Kidney glomerular epithelial cell (primary cell): ENCODE data around the gene STK24.
"Not testable (repeated sequence)": the region's sequence is repeated elsewhere in the genome, so short reads cannot be mapped to it uniquely, and the experiment has no call there.

Experiments used
- DNase-seq: peaks from one replicate; lab custom pipeline; 2025; lab: John Stamatoyannopoulos, UW

STK24 gene

GRCh38 chr13:98434060-98434459 lies 142.8 kb downstream of the STK24 start:
- DNase-seq = no peak

GRCh38 chr13:98433654-98434053 lies 143.3 kb downstream of the STK24 start:
- DNase-seq = no peak

- no peak for DNase-seq
Measured at GRCh38 chr13:98432638-98433037, 144.3 kb downstream of the STK24 start.

GRCh38 chr13:98429977-98430736 lies 146.8 kb downstream of the STK24 start:
- no peak for DNase-seq

GRCh38 chr13:98429531-98429930 lies 147.4 kb downstream of the STK24 start:
- no peak for DNase-seq

GRCh38 chr13:98429081-98429480 lies 147.8 kb downstream of the STK24 start:
- DNase-seq = no peak

GRCh38 chr13:98428256-98428966 lies 148.5 kb downstream of the STK24 start:
- no peak for DNase-seq

GRCh38 chr13:98427331-98427995 lies 149.4 kb downstream of the STK24 start:
- no peak for DNase-seq

- DNase-seq = no peak
Measured at GRCh38 chr13:98423417-98423816, 153.5 kb downstream of the STK24 start.

- DNase-seq = no peak
Measured at GRCh38 chr13:98422046-98422445, 154.9 kb downstream of the STK24 start.

- no peak for DNase-seq
Measured at GRCh38 chr13:98420554-98421175, 156.2 kb downstream of the STK24 start.

- DNase-seq = no peak
Measured at GRCh38 chr13:98419786-98420553, 156.9 kb downstream of the STK24 start.

GRCh38 chr13:98416408-98416807 lies 160.5 kb downstream of the STK24 start:
- no peak for DNase-seq

GRCh38 chr13:98415326-98416070 lies 161.4 kb downstream of the STK24 start:
- DNase-seq = no peak

GRCh38 chr13:98413796-98414195 lies 163.1 kb downstream of the STK24 start:
- DNase-seq = no peak

- not testable (repeated sequence) for DNase-seq
Measured at GRCh38 chr13:98413278-98413677, 163.6 kb downstream of the STK24 start.

- no peak for DNase-seq
Measured at GRCh38 chr13:98411617-98412265, 165.2 kb downstream of the STK24 start.

GRCh38 chr13:98411013-98411412 lies 165.9 kb downstream of the STK24 start:
- DNase-seq = no peak

GRCh38 chr13:98410612-98411011 lies 166.3 kb downstream of the STK24 start:
- DNase-seq = no peak

GRCh38 chr13:98409281-98409680 lies 167.6 kb downstream of the STK24 start:
- DNase-seq = no peak
